Breast epithelium (tissue), 3 donors: ENCODE results near the gene SIGMAR1.

Experiments used
- CTCF ChIP-seq, 3 donors: fragments of 450-650 bp; IDR thresholded peaks; one replicate each; pipeline ENCODE4 v1.5.1; 2016 to 2017; ENCODE audit warnings: antibody characterized with exemption in 3 of 3, mild to moderate bottlenecking in 3 of 3, moderate library complexity in 3 of 3
- POLR2A ChIP-seq: fragments of 450-650 bp; IDR thresholded peaks from one replicate; pipeline ENCODE4 v1.6.1; 2016; ENCODE audit warnings: antibody characterized with exemption, mild to moderate bottlenecking, moderate library complexity

GRCh38 chr9:34633166-34633565, 4.4 kb downstream of the SIGMAR1 start:
- TF ChIP-seq CTCF (IDR thresholded peaks at IDR 0.05) (no peak), POLR2A (no peak)
